ENCODE measurements around the gene SYT9.

GRCh38 chr11:7486781-7487140 is 235.1 kb downstream of the SYT9 start:
- TF ChIP-seq POLR2A (IDR thresholded peaks at IDR 0.05; ENCODE audit: extremely low read depth, insufficient read length) (no peak), MYC (IDR thresholded peaks at IDR 0.05; ENCODE audit: low read depth, low read length) (no peak)
- TF ChIP-seq, protein P1, sequence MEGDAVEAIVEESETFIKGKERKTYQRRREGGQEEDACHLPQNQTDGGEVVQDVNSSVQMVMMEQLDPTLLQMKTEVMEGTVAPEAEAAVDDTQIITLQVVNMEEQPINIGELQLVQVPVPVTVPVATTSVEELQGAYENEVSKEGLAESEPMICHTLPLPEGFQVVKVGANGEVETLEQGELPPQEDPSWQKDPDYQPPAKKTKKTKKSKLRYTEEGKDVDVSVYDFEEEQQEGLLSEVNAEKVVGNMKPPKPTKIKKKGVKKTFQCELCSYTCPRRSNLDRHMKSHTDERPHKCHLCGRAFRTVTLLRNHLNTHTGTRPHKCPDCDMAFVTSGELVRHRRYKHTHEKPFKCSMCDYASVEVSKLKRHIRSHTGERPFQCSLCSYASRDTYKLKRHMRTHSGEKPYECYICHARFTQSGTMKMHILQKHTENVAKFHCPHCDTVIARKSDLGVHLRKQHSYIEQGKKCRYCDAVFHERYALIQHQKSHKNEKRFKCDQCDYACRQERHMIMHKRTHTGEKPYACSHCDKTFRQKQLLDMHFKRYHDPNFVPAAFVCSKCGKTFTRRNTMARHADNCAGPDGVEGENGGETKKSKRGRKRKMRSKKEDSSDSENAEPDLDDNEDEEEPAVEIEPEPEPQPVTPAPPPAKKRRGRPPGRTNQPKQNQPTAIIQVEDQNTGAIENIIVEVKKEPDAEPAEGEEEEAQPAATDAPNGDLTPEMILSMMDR (IDR thresholded peaks at IDR 0.05; ENCODE audit: low read depth, low read length): no peak
- TF ChIP-seq, protein P2, sequence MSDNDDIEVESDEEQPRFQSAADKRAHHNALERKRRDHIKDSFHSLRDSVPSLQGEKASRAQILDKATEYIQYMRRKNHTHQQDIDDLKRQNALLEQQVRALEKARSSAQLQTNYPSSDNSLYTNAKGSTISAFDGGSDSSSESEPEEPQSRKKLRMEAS (IDR thresholded peaks at IDR 0.05; ENCODE audit: low read depth, low read length): no peak
